Activated CD8-positive, alpha-beta memory T cell treated with anti-CD3 and anti-CD28 coated beads, Interleukin-2, amount 50 U/mL, for 1 hour (primary cell): ENCODE measurements around the gene RAB10.
"Not testable (repeated sequence)": the region's sequence is repeated elsewhere in the genome, so short reads cannot be mapped to it uniquely, and the experiment has no call there.

Source experiments
- DNase-seq: peaks from one replicate; pipeline ENCODE4 v3.0.0-alpha.2; 2020; ENCODE audit errors: extremely low read depth

The RAB10 gene

GRCh38 chr2:26157580-26157979 is 123.7 kb downstream of the RAB10 start:
- no peak for DNase-seq

GRCh38 chr2:26161926-26162325 is 128.0 kb downstream of the RAB10 start:
- no peak for DNase-seq

- DNase-seq, result no peak
Observed at GRCh38 chr2:26162963-26163362, 129.1 kb downstream of the RAB10 start.

- no peak for DNase-seq
Observed at GRCh38 chr2:26164231-26164630, 130.3 kb downstream of the RAB10 start.

- DNase-seq, result no peak
Observed at GRCh38 chr2:26164641-26165211, 130.8 kb downstream of the RAB10 start.

GRCh38 chr2:26165403-26165802 is 131.5 kb downstream of the RAB10 start:
- no peak for DNase-seq

- DNase-seq, result not testable (repeated sequence)
Observed at GRCh38 chr2:26166541-26166940, 132.7 kb downstream of the RAB10 start.

- no peak for DNase-seq
Observed at GRCh38 chr2:26168785-26169184, 134.9 kb downstream of the RAB10 start.

GRCh38 chr2:26169226-26169625 is 135.3 kb downstream of the RAB10 start:
- DNase-seq, result no peak

- no peak for DNase-seq
Observed at GRCh38 chr2:26169681-26170414, 136.0 kb downstream of the RAB10 start.

GRCh38 chr2:26170795-26171194 is 136.9 kb downstream of the RAB10 start:
- no peak for DNase-seq

GRCh38 chr2:26172189-26172870 is 138.4 kb downstream of the RAB10 start:
- DNase-seq, result no peak

GRCh38 chr2:26172871-26173775 is 139.2 kb downstream of the RAB10 start, which contains the start of gene GAREM2:
Gene GAREM2, plus strand, starts transcription at chr2:26173088. Its CDS starts 133 bp downstream, at chr2:26173221.
- no peak for DNase-seq

GRCh38 chr2:26173776-26174482 is 140.0 kb downstream of the RAB10 start:
- no peak for DNase-seq

GRCh38 chr2:26174691-26175465 is 141.0 kb downstream of the RAB10 start:
- no peak for DNase-seq

- DNase-seq, result no peak
Observed at GRCh38 chr2:26175466-26176278, 141.8 kb downstream of the RAB10 start.

GRCh38 chr2:26176279-26176615 is 142.4 kb downstream of the RAB10 start:
- no peak for DNase-seq

GRCh38 chr2:26177122-26177521 is 143.2 kb downstream of the RAB10 start:
- no peak for DNase-seq

GRCh38 chr2:26178246-26178645 is 144.4 kb downstream of the RAB10 start:
- no peak for DNase-seq
